GM23338 (cell line): ENCODE measurements around the gene LARGE1. TPM values are rescaled to one million over a fixed set of nuclear protein-coding genes. Genes with fewer than 3 reads are reported as not detected.

Source experiments
- CTCF ChIP-seq, 2 experiments: fragments of 200-600 bp in 1 of 2; sonication (generic) in 1 of 2; conservative IDR thresholded peaks; 2 replicates each; pipeline versions ENCODE4 v1.5.1 to v1.6.1; 2016 to 2017; ENCODE audit warnings: antibody characterized with exemption in 2 of 2, low read depth in 2 of 2, mild to moderate bottlenecking in 2 of 2, moderate library complexity in 1 of 2
- ETS1 ChIP-seq: IDR thresholded peaks from 2 replicates; pipeline ENCODE4 v1.6.1; 2016; ENCODE audit warnings: antibody characterized with exemption
- EZH2 ChIP-seq: fragments of 200-600 bp; sonication (generic); IDR thresholded peaks from one replicate; pipeline ENCODE4 v1.8.0; 2017; ENCODE audit warnings: antibody characterized with exemption, mild to moderate bottlenecking, low read depth; ENCODE audit not compliant: unreplicated experiment
- EZH2phosphoT487 ChIP-seq: fragments of 200-600 bp; sonication (generic); IDR thresholded peaks from one replicate; pipeline ENCODE4 v1.8.1; 2018; ENCODE audit warnings: antibody characterized with exemption; ENCODE audit not compliant: unreplicated experiment
- NANOG ChIP-seq: IDR thresholded peaks from 2 replicates; pipeline ENCODE4 v1.6.1; 2016; ENCODE audit warnings: antibody characterized with exemption, borderline replicate concordance
- STAT1 ChIP-seq: IDR thresholded peaks from one replicate; pipeline ENCODE4 v1.6.1; 2016; ENCODE audit warnings: antibody characterized with exemption; ENCODE audit not compliant: unreplicated experiment
- ZNF114 ChIP-seq: fragments of 250-450 bp; sonication (Bioruptor Pico); IDR thresholded peaks from 2 replicates; pipeline ENCODE4 v1.5.0; 2020; ENCODE audit warnings: mild to moderate bottlenecking, moderate library complexity
- ZNF331 ChIP-seq: fragments of 250-450 bp; sonication (Bioruptor Pico); IDR thresholded peaks from 2 replicates; pipeline ENCODE4 v1.5.0; 2020; ENCODE audit warnings: low read depth, mild to moderate bottlenecking, moderate library complexity
- ZNF462 ChIP-seq: fragments of 250-450 bp; sonication (Bioruptor Pico); IDR thresholded peaks from 2 replicates; pipeline ENCODE4 v1.5.0; 2020; ENCODE audit warnings: mild to moderate bottlenecking, moderate library complexity
- polyA plus RNA-seq: library from polyadenylated mRNA; unstranded; fragments of >200 nt; fragmentation: Nextera tagmentation; extraction: Ambion mirVana; gene quantifications from 2 replicates; pipeline ENCODE4 v1.2.1, GENCODE V29; 2016
- total RNA-seq: library from RNA; depleted of rRNA; stranded (reverse); fragments of >200 nt; shearing (Covaris generic); gene quantifications from 2 replicates; pipeline ENCODE4 v1.2.3, GENCODE V29; 2014

Gene LARGE1
- total and polyA plus RNA-seq, 2 experiments from 2014 or later, result 12.8 to 75.6 TPM

- TF ChIP-seq ZNF462 (CRISPR knock-in tag), result no peak
- no peak for TF ChIP-seq ZNF331 (CRISPR knock-in tag)
- no peak for TF ChIP-seq CTCF (conservative IDR thresholded peaks at IDR 0.05; ENCODE audit: low read depth in 2 of 2)
- no peak for TF ChIP-seq ETS1
- no peak for TF ChIP-seq EZH2phosphoT487
- no peak for TF ChIP-seq ZNF114 (CRISPR knock-in tag)
- TF ChIP-seq EZH2, result no peak
- TF ChIP-seq NANOG, result no peak
- no peak for TF ChIP-seq STAT1
These were observed 253.2 kb downstream of the LARGE1 start (continued) for GRCh38 chr22:33666961-33667619.
